CD8-positive, alpha-beta memory T cell (primary cell): ENCODE measurements around the gene ERFL. TPM values are rescaled to one million over a fixed set of nuclear protein-coding genes. Genes with fewer than 3 reads are reported as not detected.

ENCODE experiments used
- CTCF ChIA-PET: fragments of 350-600 bp; sonication (Branson Sonifier 250); formaldehyde crosslinking; loops from one replicate; lab custom pipeline; 2021; ENCODE audit warnings: antibody characterized with exemption; lab: Charles Lee
- POLR2A ChIA-PET: fragments of 350-600 bp; sonication (Branson Sonifier 250); formaldehyde crosslinking; loops from one replicate; lab custom pipeline; 2021; ENCODE audit warnings: antibody characterized with exemption; lab: Charles Lee
- DNase-seq, 5 donors: peaks; one replicate each; pipeline versions ENCODE4 v3.0.0 to v3.0.0-alpha.2; 2020 to 2022; ENCODE audit warnings: mixed read lengths in 1 of 5
- H3K27ac ChIP-seq: one replicate; pipeline ENCODE4 v1.7.0; 2013; ENCODE audit warnings: low read depth, mild to moderate bottlenecking, low read length, moderate library complexity
- H3K27me3 ChIP-seq: 2 replicates; pipeline ENCODE4 v1.7.0; 2013; ENCODE audit warnings: low read length, mild to moderate bottlenecking; ENCODE audit not compliant: insufficient read depth, poor library complexity, severe bottlenecking
- H3K36me3 ChIP-seq: 2 replicates; pipeline ENCODE4 v1.7.0; 2013; ENCODE audit warnings: mild to moderate bottlenecking, low read length, moderate library complexity; ENCODE audit not compliant: insufficient read depth
- H3K4me1 ChIP-seq: 2 replicates; pipeline ENCODE4 v1.7.0; 2013; ENCODE audit warnings: mild to moderate bottlenecking, low read length, moderate library complexity; ENCODE audit not compliant: insufficient read depth
- H3K4me3 ChIP-seq: 2 replicates; pipeline ENCODE4 v1.7.0; 2013; ENCODE audit warnings: mild to moderate bottlenecking, low read length
- H3K9me3 ChIP-seq: 2 replicates; pipeline ENCODE4 v1.7.0; 2013; ENCODE audit warnings: mild to moderate bottlenecking, low read length
- H3K27ac Mint-ChIP-seq, 8 donors: one replicate each; pipeline ENCODE4 v1.8.0; 2020 to 2021; ENCODE audit warnings: mixed read lengths in 8 of 8, mild to moderate bottlenecking in 6 of 8, inconsistent platforms in 3 of 8, moderate library complexity in 3 of 8
- H3K27me3 Mint-ChIP-seq, 2 donors: one replicate each; pipeline ENCODE4 v1.8.0; 2020 to 2021; ENCODE audit warnings: mixed read lengths in 2 of 2, mild to moderate bottlenecking in 1 of 2, moderate library complexity in 1 of 2
- H3K36me3 Mint-ChIP-seq, 3 donors: one replicate each; pipeline ENCODE4 v1.8.0; 2020 to 2021; ENCODE audit warnings: mixed read lengths in 3 of 3, inconsistent platforms in 1 of 3, mild to moderate bottlenecking in 1 of 3
- H3K4me1 Mint-ChIP-seq, 3 donors: one replicate each; pipeline ENCODE4 v1.8.0; 2020 to 2021; ENCODE audit warnings: mixed read lengths in 3 of 3, inconsistent platforms in 1 of 3, mild to moderate bottlenecking in 1 of 3
- H3K4me3 Mint-ChIP-seq, 7 donors: one replicate each; pipeline ENCODE4 v1.8.0; 2020 to 2021; ENCODE audit warnings: mixed read lengths in 7 of 7, mild to moderate bottlenecking in 6 of 7, moderate library complexity in 4 of 7, inconsistent platforms in 2 of 7
- H3K9me3 Mint-ChIP-seq, 5 donors: one replicate each; pipeline ENCODE4 v1.8.0; 2020 to 2022; ENCODE audit warnings: mixed read lengths in 5 of 5, mild to moderate bottlenecking in 3 of 5, moderate library complexity in 2 of 5, inconsistent platforms in 1 of 5
- polyA plus RNA-seq: library from polyadenylated mRNA; unstranded; fragments of 300-500 nt; fragmentation: Illumina TruSeq; gene quantifications from one replicate; pipeline ENCODE4 v1.2.3, GENCODE V29; 2021
- total RNA-seq, 2 experiments: library from RNA; stranded (reverse); gene quantifications; one replicate each; pipeline ENCODE4 v1.2.3, GENCODE V29; 2021

The ERFL gene
- total and polyA plus RNA-seq, 3 experiments from 2014 or later = 1.3 to 1.4 TPM; not detected in 1

DNA sequence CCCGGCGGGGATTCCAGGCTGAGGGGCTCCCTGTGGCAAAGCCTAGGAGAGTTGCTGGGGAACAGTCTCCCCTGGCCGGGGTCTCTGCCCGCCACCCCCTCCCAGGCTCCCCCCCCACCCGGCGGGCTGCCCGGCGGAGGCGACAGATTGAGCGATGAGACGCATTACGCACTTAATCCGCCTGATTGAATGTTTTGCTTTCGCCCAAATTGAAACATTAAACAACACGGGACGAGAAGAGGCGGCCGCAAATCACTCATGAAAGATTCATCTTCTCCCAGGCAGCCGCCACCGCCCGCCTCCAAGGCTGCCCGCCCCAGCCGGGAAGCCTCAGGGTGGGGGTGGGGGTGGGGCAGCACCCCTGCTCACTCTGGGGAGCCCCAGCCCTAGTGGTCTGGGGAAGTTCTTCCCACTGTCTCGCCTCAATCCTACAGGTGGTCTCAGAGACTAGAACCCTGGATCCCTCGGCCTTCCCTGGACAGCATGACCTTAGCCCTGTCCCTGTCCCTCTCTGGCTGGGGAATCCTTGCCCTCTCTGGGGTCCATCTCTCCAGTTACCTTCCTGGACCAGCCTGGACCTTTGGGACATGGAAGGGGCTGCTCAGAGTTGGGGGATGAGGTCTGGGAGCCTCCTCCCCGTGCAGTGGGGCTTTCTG is 7.6 kb upstream of the ERFL start:
- Mint-ChIP-seq H3K4me3 (peak overlapping the region in 4 of 7 donors; percentile 25 to 63 (median 40)), H3K27me3 (peaks cover 7 to 13% of the 10 kb centered on the region in 2 donors), H3K4me1 (peaks cover 35 to 54% (median 39%) of the 10 kb centered on the region in 3 donors), H3K27ac (peak overlapping the region in 7 of 8 donors; percentile 69 to 95 (median 85)), H3K9me3 (no peaks in the 10 kb centered on the region), H3K36me3 (no peaks in the 10 kb centered on the region)
- Histone ChIP-seq H3K36me3 (no peaks in the 10 kb centered on the region), H3K4me1 (peaks cover 39% of the 10 kb centered on the region), H3K27ac (no peak overlapping the region), H3K27me3 (peaks cover 8% of the 10 kb centered on the region), H3K9me3 (no peaks in the 10 kb centered on the region), H3K4me3 (no peak overlapping the region)
- POLR2A ChIA-PET = interaction anchor here (0.6 to 2.3 kb wide), 2 partner anchors 8 to 10 kb away, joined by 5 to 14 read pairs; no protein-coding TSS in a partner anchor
- CTCF ChIA-PET = interaction anchor here (1.0 to 3.5 kb wide), 5 partner anchors 10 to 76 kb away, joined by 5 to 27 read pairs (median 11); partner anchors contain the start of gene RPS19
- DNase-seq = peak in 1 of 5 donors; percentile 49

DNA sequence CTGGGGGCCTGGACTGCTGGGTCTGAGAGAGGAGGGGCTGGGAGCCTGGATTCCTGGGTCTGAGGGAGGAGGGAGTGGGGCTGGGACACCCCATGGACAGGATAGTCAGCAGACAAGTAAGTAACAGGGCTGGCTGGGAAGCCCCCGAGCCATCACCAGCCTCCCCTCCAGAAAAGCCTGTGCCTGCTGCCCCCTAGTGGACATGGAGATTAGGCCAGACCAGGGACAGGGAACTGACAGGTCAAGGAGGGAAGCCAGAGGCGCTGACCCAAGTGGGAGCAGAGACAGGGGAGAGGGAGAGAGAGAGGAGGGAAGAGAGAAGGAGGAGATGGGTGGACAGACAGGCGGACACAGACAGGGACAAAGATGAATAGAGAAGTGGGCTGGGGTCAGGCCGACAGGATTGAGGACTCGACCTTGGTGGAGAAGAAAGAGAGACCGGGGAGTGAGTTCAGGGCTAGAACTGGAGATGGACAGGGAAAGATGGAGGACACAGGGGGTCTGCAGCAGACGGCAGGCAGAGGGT is 6.7 kb upstream of the ERFL start:
- Histone ChIP-seq H3K27me3 (peaks cover 8% of the 10 kb centered on the region), H3K9me3 (no peaks in the 10 kb centered on the region), H3K27ac (no peak overlapping the region), H3K4me3 (no peak overlapping the region), H3K4me1 (peaks cover 48% of the 10 kb centered on the region), H3K36me3 (no peaks in the 10 kb centered on the region)
- no peaks in the 10 kb centered on the region for H3K9me3 Mint-ChIP-seq
- DNase-seq = peak; percentile 60 to 85 (median 71)
- H3K27ac Mint-ChIP-seq = peak overlapping the region; percentile 41 to 95 (median 88)
- CTCF ChIA-PET = interaction anchor here (1.0 to 3.5 kb wide), 5 partner anchors 11 to 75 kb away, joined by 3 to 27 read pairs (median 5); partner anchors contain the start of gene RPS19
- POLR2A ChIA-PET = no interaction called here
- H3K27me3 Mint-ChIP-seq = peaks cover 7 to 11% of the 10 kb centered on the region in 2 donors
- H3K36me3 Mint-ChIP-seq = no peaks in the 10 kb centered on the region
- H3K4me1 Mint-ChIP-seq = peaks cover 44 to 59% (median 44%) of the 10 kb centered on the region in 3 donors
- peak overlapping the region in 4 of 7 donors; percentile 4 to 48 (median 15) for H3K4me3 Mint-ChIP-seq

DNA sequence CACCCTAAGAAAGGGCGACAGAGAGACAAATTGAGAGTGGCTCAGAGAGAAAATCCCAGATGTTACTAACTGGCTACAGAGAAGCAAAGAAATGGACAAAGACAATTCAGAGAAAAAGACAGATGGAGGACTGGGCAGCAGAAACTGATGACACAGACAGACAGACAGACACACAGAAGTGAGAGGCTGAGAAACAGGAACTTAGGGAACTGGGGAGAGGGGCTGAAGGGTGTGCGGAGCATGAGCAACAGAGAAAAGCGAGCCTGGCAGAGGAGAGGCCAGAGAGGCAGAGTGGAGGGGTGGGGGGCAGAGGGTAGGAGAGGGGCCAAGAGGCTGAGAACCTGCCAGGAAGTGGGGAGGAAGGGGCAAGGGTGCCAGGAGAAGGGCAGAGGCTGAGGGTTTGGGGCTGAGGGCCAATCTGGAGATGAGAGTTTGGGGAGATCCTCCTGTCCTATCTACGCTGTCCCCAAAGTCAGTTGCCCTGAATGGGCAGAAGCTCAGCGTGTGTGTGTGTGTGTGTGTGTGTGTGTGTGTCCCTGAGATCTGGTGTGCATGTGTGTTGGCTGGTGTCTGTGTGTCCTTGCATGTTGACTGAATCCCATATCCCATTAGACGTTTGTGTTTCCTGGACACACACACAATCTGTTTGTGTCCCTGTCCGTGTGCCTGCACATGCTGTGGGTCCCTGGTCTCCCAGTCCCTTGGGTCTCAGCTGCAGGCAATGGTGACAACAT is 5.6 kb upstream of the ERFL start:
- Mint-ChIP-seq H3K9me3 (no peaks in the 10 kb centered on the region), H3K4me1 (peaks cover 53 to 70% (median 53%) of the 10 kb centered on the region in 3 donors), H3K36me3 (peaks cover 0 to 3% (median 0%) of the 10 kb centered on the region in 3 donors), H3K27me3 (peaks cover 7 to 11% of the 10 kb centered on the region in 2 donors), H3K4me3 (no peak overlapping the region), H3K27ac (peak overlapping the region; percentile 41 to 94 (median 89))
- ChIA-PET CTCF (interaction anchor here (0.6 to 3.5 kb wide), 9 partner anchors 9 to 74 kb away, joined by 3 to 27 read pairs (median 4); partner anchors contain the start of gene RPS19), POLR2A (no interaction called here)
- Histone ChIP-seq H3K4me1 (peaks cover 56% of the 10 kb centered on the region), H3K27ac (no peak overlapping the region), H3K27me3 (peaks cover 8% of the 10 kb centered on the region), H3K4me3 (no peak overlapping the region), H3K9me3 (no peaks in the 10 kb centered on the region), H3K36me3 (no peaks in the 10 kb centered on the region)
- no peak for DNase-seq

DNA sequence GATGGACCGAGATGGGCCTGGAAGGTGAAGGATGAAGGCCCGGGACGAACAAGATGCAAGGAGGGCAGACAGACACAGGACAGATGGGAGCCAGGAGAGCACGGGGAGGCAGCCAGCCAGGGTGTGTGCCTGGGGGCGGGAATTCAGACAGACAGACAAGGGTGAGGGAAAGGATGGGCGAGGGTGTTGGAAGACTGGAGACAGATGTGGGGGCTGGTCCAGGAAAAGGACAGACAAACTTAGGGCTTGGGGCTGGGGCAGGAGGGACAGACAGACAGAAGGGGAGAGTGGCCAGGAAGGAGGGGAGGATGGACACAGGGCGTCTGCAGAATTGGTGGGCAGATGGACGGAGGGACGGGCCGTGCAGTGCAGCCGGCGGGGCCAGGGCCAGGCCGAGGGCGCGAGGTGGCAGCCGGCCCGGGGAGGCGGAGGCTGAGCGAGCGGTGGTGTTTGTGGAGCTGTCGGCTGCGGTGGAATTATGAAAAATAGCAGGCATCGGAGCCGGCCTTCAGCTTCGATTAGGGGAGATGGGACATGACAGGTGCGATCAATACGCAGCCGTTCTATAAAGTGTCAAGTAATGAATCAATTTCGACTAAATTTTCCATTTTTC is 4.6 kb upstream of the ERFL start:
- Mint-ChIP-seq H3K4me1 (peaks cover 56 to 68% (median 57%) of the 10 kb centered on the region in 3 donors), H3K36me3 (peaks cover 0 to 5% (median 0%) of the 10 kb centered on the region in 3 donors), H3K27ac (peak overlapping the region in 5 of 8 donors; percentile 65 to 91 (median 75)), H3K9me3 (no peaks in the 10 kb centered on the region), H3K4me3 (no peak overlapping the region), H3K27me3 (peaks cover 7 to 11% of the 10 kb centered on the region in 2 donors)
- Histone ChIP-seq H3K9me3 (no peaks in the 10 kb centered on the region), H3K36me3 (no peaks in the 10 kb centered on the region), H3K27ac (no peak overlapping the region), H3K4me1 (peaks cover 58% of the 10 kb centered on the region), H3K4me3 (no peak overlapping the region), H3K27me3 (peaks cover 8% of the 10 kb centered on the region)
- no peak for DNase-seq
- ChIA-PET POLR2A (no interaction called here), CTCF (interaction anchor here (3.5 kb wide), 1 partner anchor 59 kb away, joined by 27 read pairs; no protein-coding TSS in a partner anchor)

DNA sequence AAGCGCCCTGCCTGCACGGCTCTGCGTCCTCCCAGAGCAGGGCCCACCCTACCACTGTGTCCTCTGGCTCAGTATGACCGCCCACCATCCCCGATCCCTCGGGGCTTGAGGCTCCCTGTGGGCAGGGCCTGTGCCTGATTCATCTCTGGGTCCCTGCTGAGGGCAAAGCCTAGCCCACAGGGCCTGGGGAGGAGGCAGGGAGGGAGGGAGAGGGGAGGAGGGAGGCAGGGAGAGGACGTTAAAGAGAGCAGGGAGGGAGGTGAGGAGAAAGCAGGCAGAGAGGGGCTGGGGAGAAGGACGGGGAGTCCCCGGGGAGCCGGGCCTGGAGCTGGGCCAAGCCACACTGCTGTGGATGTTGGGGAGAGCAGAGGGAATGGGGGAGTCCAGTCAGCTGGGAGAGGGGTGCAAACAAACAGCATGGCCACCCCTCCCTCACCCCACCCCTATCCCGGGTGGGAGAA is 4.0 kb upstream of the ERFL start:
- H3K27me3 ChIP-seq = peaks cover 8% of the 10 kb centered on the region
- ChIA-PET CTCF (interaction anchor here (3.5 kb wide), 1 partner anchor 58 kb away, joined by 27 read pairs; no protein-coding TSS in a partner anchor), POLR2A (interaction anchor here (0.6 kb wide), 1 partner anchor 158 kb away, joined by 5 read pairs; no protein-coding TSS in a partner anchor)
- peaks cover 58% of the 10 kb centered on the region for H3K4me1 ChIP-seq
- peaks cover 0 to 5% (median 0%) of the 10 kb centered on the region in 3 donors for H3K36me3 Mint-ChIP-seq
- H3K36me3 ChIP-seq = no peaks in the 10 kb centered on the region
- H3K4me3 ChIP-seq = no peak overlapping the region
- no peak overlapping the region for H3K27ac ChIP-seq
- H3K4me3 Mint-ChIP-seq = no peak overlapping the region
- H3K9me3 ChIP-seq = no peaks in the 10 kb centered on the region
- peaks cover 51 to 62% (median 53%) of the 10 kb centered on the region in 3 donors for H3K4me1 Mint-ChIP-seq
- peak overlapping the region in 4 of 8 donors; percentile 13 to 82 (median 70) for H3K27ac Mint-ChIP-seq
- H3K9me3 Mint-ChIP-seq = no peaks in the 10 kb centered on the region
- H3K27me3 Mint-ChIP-seq = peaks cover 7 to 11% of the 10 kb centered on the region in 2 donors
- no peak for DNase-seq

DNA sequence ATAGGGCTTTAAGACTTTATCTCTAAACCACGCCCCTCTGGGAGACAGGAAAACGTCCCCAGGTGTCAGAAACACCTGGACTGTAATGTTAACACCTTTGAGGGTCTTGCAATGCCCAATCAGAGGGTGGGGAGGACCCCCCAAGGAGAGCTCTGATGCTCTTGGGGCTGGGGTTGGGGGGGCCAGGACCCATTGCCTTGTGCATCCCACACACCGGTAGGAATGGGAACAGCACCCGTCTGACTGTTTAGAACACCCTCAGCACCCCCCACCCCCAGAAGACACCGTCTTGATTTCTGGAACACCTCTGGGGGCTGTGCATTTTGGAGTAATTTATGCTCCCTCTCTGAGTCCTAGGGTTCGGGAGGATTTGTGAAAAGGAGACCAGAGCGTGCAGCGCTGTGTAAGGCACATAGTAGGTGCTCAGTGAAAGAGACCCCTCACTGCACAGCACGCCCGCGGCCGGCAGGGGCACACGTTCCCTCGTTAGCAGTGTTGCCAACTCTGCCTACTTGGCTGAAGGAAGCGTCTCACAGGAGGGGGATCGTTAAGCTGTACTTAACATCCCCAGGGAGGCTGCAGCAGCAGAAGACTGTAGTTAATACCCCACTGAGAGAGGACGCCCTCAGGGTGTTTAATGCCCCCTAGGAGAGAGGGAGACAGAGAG is 2.8 kb upstream of the ERFL start:
- peak overlapping the region in 5 of 8 donors; percentile 20 to 79 (median 40) for H3K27ac Mint-ChIP-seq
- peaks cover 5% of the 10 kb centered on the region for H3K27me3 ChIP-seq
- peaks cover 0 to 5% (median 0%) of the 10 kb centered on the region in 3 donors for H3K36me3 Mint-ChIP-seq
- no peak overlapping the region for H3K4me3 ChIP-seq
- no peaks in the 10 kb centered on the region for H3K9me3 ChIP-seq
- H3K27me3 Mint-ChIP-seq = peaks cover 5 to 7% of the 10 kb centered on the region in 2 donors
- POLR2A ChIA-PET = interaction anchor here (0.9 to 1.0 kb wide), 2 partner anchors 9 to 19 kb away, joined by 3 to 4 read pairs; no protein-coding TSS in a partner anchor
- peaks cover 48% of the 10 kb centered on the region for H3K4me1 ChIP-seq
- no peak for DNase-seq
- no peaks in the 10 kb centered on the region for H3K36me3 ChIP-seq
- CTCF ChIA-PET = interaction anchor here (0.6 to 5.1 kb wide), 6 partner anchors 10 to 62 kb away, joined by 3 to 30 read pairs (median 3); no protein-coding TSS in a partner anchor
- no peaks in the 10 kb centered on the region for H3K9me3 Mint-ChIP-seq
- peak overlapping the region in 2 of 7 donors; percentile 44 to 72 for H3K4me3 Mint-ChIP-seq
- H3K4me1 Mint-ChIP-seq = peaks cover 42 to 51% (median 45%) of the 10 kb centered on the region in 3 donors
- H3K27ac ChIP-seq = no peak overlapping the region
